Upper lobe of left lung (tissue), 6 donors: ENCODE measurements around the gene LIPC. TPM values are rescaled to one million over a fixed set of nuclear protein-coding genes. Genes with fewer than 3 reads are reported as not detected.

Experiments used
- ATAC-seq, 2 donors: fragments of 200-7000 bp; cut with Tn5 transposase; one replicate each; pipeline ENCODE4 v1.9.1; 2022; ENCODE audit warnings: mild to moderate bottlenecking in 2 of 2, moderate library complexity in 2 of 2; ENCODE audit not compliant: low FRiP score in 2 of 2
- DNase-seq, 2 donors: peaks; one replicate each; pipeline ENCODE4 v3.0.0-alpha.2; 2019 to 2020
- H3K27ac ChIP-seq, 4 donors: fragments of 200-600 bp; sonication (generic); one replicate each; pipeline ENCODE4 v1.5.1; 2016 to 2019
- H3K27me3 ChIP-seq, 4 donors: fragments of 200-600 bp; sonication (generic); one replicate each; pipeline ENCODE4 v1.5.1; 2017 to 2019
- H3K36me3 ChIP-seq, 4 donors: fragments of 200-600 bp; sonication (generic); one replicate each; pipeline ENCODE4 v1.5.1; 2016 to 2019
- H3K4me1 ChIP-seq, 4 donors: fragments of 200-600 bp; sonication (generic); one replicate each; pipeline ENCODE4 v1.5.1; 2018 to 2019
- H3K4me3 ChIP-seq, 4 donors: fragments of 200-600 bp; sonication (generic); one replicate each; pipeline ENCODE4 v1.5.1; 2017 to 2019; ENCODE audit warnings: mild to moderate bottlenecking in 2 of 4, moderate library complexity in 1 of 4
- H3K9me3 ChIP-seq, 4 donors: fragments of 200-600 bp; sonication (generic); one replicate each; pipeline ENCODE4 v1.5.1; 2018 to 2019
- EP300 ChIP-seq, 4 donors: sonication (generic); formaldehyde crosslinking; IDR thresholded peaks; one replicate each; pipeline ENCODE4 v1.5.1; 2017; ENCODE audit warnings: antibody characterized with exemption in 4 of 4, control low read depth in 2 of 4
- POLR2A ChIP-seq, 4 donors: fragments of 450-650 bp; IDR thresholded peaks; one replicate each; pipeline ENCODE4 v1.5.1; 2016 to 2017; ENCODE audit warnings: antibody characterized with exemption in 4 of 4, mild to moderate bottlenecking in 2 of 4
- POLR2AphosphoS5 ChIP-seq, 2 donors: sonication (generic); formaldehyde crosslinking; IDR thresholded peaks; one replicate each; pipeline ENCODE4 v1.5.1; 2017; ENCODE audit warnings: antibody characterized with exemption in 2 of 2
- WGBS, 2 donors: methylation state at CpG; one replicate each; pipeline ENCODE4 v1.1.5; 2017 to 2018; 5-methylcytosine and 5-hydroxymethylcytosine counted together
- total RNA-seq, 6 donors: library from RNA; depleted of rRNA in 4 of 6; stranded (reverse); fragments of >200 nt in 4 of 6; gene quantifications; one replicate each; pipeline versions ENCODE4 v1.1.0 to v1.2.1, GENCODE V29; 2016 to 2021
- TF ChIP-seq, protein P1 (sequence below), 6 experiments: fragments of 450-650 bp in 4 of 6; fragments of 200-600 bp in 2 of 6; sonication (generic) in 2 of 6; IDR thresholded peaks; one replicate each; pipeline ENCODE4 v1.5.1; 2016 to 2019; ENCODE audit warnings: antibody characterized with exemption in 6 of 6
- donor health status: DM: no; HTN: no; CAD: no; lungs with moderate emphysema.
- donor health status: DM: no; HTN: yes; CAD: no; lungs with severe emphysema.

LIPC gene
- total RNA-seq, 6 donors from 2014 or later: 0.40 to 0.89 (median 0.75) TPM; not detected in 2

DNA sequence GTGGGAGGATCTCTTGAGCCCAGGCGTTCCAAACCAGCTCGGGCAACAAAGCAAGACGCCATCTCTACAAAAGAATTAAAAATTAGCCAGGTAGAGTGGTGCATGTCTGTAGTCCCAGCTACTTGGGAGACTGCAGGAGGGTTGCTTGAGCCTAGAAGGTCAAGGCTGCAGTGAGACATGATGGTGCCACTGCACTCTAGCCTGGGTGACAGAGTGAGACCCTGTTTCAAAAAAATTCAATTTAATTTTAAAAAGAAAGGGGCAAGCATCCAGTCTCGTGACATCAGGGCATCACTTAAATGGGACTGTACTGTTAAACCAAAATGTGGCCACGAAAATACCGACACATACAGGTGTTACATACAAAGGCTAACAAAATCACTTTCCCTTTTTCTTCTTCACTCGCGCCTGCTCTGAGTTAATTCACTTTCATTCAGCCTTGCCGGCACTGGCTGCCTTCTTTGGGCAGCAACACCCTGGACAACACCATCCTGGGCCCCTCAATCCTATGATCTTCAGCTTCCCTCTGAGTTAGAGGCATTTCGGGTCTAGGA lies 121.7 kb downstream of the LIPC start:
- Histone ChIP-seq H3K4me3 (no peak overlapping the region), H3K27ac (no peak overlapping the region), H3K4me1 (peaks cover 5 to 17% (median 9%) of the 10 kb centered on the region in 4 donors), H3K36me3 (no peaks in the 10 kb centered on the region), H3K9me3 (no peaks in the 10 kb centered on the region), H3K27me3 (no peaks in the 10 kb centered on the region)
- WGBS, 2 donors: 90 to 96% methylated on average over 10 of the region's 10 CpGs
- TF ChIP-seq POLR2AphosphoS5 (IDR thresholded peaks at IDR 0.05) (no peak), EP300 (IDR thresholded peaks at IDR 0.05) (no peak), POLR2A (IDR thresholded peaks at IDR 0.05) (no peak)
- TF ChIP-seq, protein P1, sequence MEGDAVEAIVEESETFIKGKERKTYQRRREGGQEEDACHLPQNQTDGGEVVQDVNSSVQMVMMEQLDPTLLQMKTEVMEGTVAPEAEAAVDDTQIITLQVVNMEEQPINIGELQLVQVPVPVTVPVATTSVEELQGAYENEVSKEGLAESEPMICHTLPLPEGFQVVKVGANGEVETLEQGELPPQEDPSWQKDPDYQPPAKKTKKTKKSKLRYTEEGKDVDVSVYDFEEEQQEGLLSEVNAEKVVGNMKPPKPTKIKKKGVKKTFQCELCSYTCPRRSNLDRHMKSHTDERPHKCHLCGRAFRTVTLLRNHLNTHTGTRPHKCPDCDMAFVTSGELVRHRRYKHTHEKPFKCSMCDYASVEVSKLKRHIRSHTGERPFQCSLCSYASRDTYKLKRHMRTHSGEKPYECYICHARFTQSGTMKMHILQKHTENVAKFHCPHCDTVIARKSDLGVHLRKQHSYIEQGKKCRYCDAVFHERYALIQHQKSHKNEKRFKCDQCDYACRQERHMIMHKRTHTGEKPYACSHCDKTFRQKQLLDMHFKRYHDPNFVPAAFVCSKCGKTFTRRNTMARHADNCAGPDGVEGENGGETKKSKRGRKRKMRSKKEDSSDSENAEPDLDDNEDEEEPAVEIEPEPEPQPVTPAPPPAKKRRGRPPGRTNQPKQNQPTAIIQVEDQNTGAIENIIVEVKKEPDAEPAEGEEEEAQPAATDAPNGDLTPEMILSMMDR (IDR thresholded peaks at IDR 0.05): no peak
- ATAC-seq: no peak
- DNase-seq: no peak

DNA sequence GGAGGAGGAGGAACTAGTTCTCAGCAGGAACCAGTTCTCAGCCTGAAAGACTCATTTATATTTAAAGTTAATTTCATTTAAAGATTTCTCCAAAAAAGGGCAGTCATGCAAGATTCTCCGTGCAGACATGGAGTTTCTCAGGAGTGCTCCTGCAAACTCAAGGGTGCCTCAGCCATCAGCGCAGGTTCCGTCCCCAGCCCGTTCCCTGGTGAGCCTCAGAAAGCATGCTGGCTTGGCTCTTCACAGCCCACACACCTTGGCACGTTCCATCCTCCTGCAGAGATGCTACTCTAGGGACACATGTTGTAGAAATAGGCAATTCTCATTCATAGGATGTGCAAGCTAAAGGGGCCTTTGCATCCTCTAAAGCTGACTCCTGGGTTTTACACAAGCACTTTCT lies 123.0 kb downstream of the LIPC start:
- no peak for ATAC-seq

DNA sequence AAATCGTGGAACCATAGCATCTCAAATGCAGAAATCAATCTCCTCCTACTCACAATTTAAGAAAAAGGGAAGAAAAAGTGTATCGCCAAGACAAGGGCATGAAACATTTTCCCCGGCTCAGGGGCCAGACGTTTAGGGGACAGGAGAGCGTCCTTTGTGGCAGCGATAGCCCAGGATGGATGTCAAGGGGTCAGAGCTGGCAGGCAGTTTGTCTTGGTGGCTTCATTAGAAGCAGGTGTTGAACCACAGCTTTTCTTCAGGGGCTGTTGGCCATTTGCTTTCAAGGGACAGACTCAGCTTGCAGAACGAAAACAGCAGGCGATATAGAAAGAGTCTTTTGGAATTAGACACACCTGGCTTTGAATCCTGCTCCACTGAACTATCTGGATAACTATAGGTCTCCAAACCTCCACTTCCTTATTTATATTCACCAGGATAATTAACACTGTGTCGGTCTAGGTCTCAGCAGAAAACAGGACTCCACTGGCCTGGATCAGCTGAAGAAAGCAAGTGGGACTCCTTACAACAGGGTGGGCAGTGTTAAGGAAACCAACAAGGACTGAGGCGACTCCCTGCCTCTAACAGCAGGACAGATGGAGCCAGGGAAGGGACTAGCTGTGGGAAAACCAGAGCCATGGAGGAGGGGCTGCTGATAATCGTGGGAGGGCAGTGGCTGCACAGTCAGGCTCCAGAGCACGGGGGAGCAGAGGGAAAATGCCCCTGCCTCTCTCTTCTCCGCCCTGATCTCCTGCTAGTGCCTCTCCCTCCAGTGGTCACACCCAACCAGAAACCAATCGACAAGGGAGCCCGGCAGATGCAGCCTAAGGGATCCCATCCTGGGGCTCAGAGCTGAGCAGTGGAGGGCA lies 123.6 kb downstream of the LIPC start:
- no peaks in the 10 kb centered on the region for H3K36me3 ChIP-seq
- H3K27ac ChIP-seq: no peak overlapping the region
- H3K4me1 ChIP-seq: peaks cover 5 to 17% (median 9%) of the 10 kb centered on the region in 4 donors
- H3K9me3 ChIP-seq: no peaks in the 10 kb centered on the region
- no peaks in the 10 kb centered on the region for H3K27me3 ChIP-seq
- ATAC-seq: no peak
- 70 to 75% methylated on average over 15 of the region's 15 CpGs for WGBS, 2 donors
- H3K4me3 ChIP-seq: no peak overlapping the region
- DNase-seq: no peak
- TF ChIP-seq POLR2AphosphoS5 (IDR thresholded peaks at IDR 0.05) (no peak), POLR2A (IDR thresholded peaks at IDR 0.05) (no peak), EP300 (IDR thresholded peaks at IDR 0.05) (no peak)
- TF ChIP-seq, protein P1 (IDR thresholded peaks at IDR 0.05): no peak

More for the DNA sequence above, 123.0 kb downstream of the LIPC start:
- WGBS, 2 donors: 78 to 91% methylated on average over 5 of the region's 5 CpGs
- Histone ChIP-seq H3K9me3 (no peaks in the 10 kb centered on the region), H3K27ac (no peak overlapping the region), H3K36me3 (no peaks in the 10 kb centered on the region), H3K27me3 (no peaks in the 10 kb centered on the region), H3K4me3 (no peak overlapping the region), H3K4me1 (peaks cover 5 to 17% (median 9%) of the 10 kb centered on the region in 4 donors)
- no peak for DNase-seq
- TF ChIP-seq POLR2A (IDR thresholded peaks at IDR 0.05): no peak
- TF ChIP-seq, protein P1 (IDR thresholded peaks at IDR 0.05): no peak
- TF ChIP-seq EP300 (IDR thresholded peaks at IDR 0.05): no peak
- no peak for TF ChIP-seq POLR2AphosphoS5 (IDR thresholded peaks at IDR 0.05)

DNA sequence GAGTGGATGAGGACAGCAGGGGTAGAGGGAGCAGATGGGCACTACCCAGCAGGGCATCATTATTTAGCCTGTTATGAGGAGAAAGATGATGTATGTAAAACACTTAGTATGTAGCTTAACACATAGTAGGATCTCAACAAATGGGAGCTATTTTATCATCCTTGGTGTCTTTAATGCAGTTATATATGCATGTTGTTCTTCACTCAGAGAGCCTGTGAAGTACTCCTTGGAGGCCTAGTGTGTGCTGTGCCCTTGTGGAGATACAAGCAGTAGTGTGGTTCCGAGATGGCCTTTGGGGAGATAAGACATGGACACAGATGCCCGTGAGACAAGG lies 124.2 kb downstream of the LIPC start:
- Histone ChIP-seq H3K4me3 (no peak overlapping the region), H3K36me3 (no peaks in the 10 kb centered on the region), H3K27ac (no peak overlapping the region), H3K27me3 (no peaks in the 10 kb centered on the region), H3K9me3 (no peaks in the 10 kb centered on the region), H3K4me1 (peaks cover 5 to 17% (median 9%) of the 10 kb centered on the region in 4 donors)
- TF ChIP-seq POLR2A (IDR thresholded peaks at IDR 0.05) (no peak), EP300 (IDR thresholded peaks at IDR 0.05) (no peak), POLR2AphosphoS5 (IDR thresholded peaks at IDR 0.05) (no peak)
- TF ChIP-seq, protein P1 (IDR thresholded peaks at IDR 0.05): no peak
- WGBS, 2 donors: 71 to 89% methylated on average over 2 of the region's 2 CpGs
- DNase-seq (no peak), ATAC-seq (no peak)
